Measurements from ENCODE around the gene GMIP. TPM values are rescaled to one million over a fixed set of nuclear protein-coding genes. Genes with fewer than 3 reads are reported as not detected.

The GMIP gene
- total and polyA plus RNA-seq, 2 of the 13 experiments (the other 11 are each of a cell fraction or from before 2014, with no cell fraction given) = 1.5 to 1.8 TPM

- TF ChIP-seq, protein P1, sequence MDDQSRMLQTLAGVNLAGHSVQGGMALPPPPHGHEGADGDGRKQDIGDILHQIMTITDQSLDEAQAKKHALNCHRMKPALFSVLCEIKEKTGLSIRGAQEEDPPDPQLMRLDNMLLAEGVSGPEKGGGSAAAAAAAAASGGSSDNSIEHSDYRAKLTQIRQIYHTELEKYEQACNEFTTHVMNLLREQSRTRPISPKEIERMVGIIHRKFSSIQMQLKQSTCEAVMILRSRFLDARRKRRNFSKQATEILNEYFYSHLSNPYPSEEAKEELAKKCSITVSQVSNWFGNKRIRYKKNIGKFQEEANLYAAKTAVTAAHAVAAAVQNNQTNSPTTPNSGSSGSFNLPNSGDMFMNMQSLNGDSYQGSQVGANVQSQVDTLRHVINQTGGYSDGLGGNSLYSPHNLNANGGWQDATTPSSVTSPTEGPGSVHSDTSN (CRISPR knock-in tag; IDR thresholded peaks at IDR 0.05; ENCODE audit: borderline replicate concordance) = no peak
- TF ChIP-seq ZNF547 (CRISPR knock-in tag; IDR thresholded peaks at IDR 0.05) = no peak
- TF ChIP-seq ASH2L (IDR thresholded peaks at IDR 0.05; ENCODE audit: insufficient read length, low read depth, low read length) = peak; percentile 87
- TF ChIP-seq ZNF44 (CRISPR knock-in tag; IDR thresholded peaks at IDR 0.05) = no peak
- TF ChIP-seq, protein P2, sequence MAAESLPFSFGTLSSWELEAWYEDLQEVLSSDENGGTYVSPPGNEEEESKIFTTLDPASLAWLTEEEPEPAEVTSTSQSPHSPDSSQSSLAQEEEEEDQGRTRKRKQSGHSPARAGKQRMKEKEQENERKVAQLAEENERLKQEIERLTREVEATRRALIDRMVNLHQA (CRISPR knock-in tag; IDR thresholded peaks at IDR 0.05) = no peak
- no peak for TF ChIP-seq ZNF557 (CRISPR knock-in tag; IDR thresholded peaks at IDR 0.05)
- TF ChIP-seq THYN1 (CRISPR knock-in tag; IDR thresholded peaks at IDR 0.05; ENCODE audit: borderline replicate concordance, low read depth) = no peak
- no peak for TF ChIP-seq ZBTB7A (CRISPR knock-in tag; IDR thresholded peaks at IDR 0.05)
- peak; percentile 43; the same call in 1 of the 2 replicates for TF ChIP-seq CREB1 (IDR thresholded peaks at IDR 0.05)
- TF ChIP-seq CREB1 (CRISPR knock-in tag; IDR thresholded peaks at IDR 0.05) = peak; percentile 57; the same call in 1 of the 2 replicates
- TF ChIP-seq, protein P3, sequence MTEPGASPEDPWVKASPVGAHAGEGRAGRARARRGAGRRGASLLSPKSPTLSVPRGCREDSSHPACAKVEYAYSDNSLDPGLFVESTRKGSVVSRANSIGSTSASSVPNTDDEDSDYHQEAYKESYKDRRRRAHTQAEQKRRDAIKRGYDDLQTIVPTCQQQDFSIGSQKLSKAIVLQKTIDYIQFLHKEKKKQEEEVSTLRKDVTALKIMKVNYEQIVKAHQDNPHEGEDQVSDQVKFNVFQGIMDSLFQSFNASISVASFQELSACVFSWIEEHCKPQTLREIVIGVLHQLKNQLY (CRISPR knock-in tag; IDR thresholded peaks at IDR 0.05) = no peak
- no peak; the same call in 1 of the 2 replicates for TF ChIP-seq ATF7-NPFF (CRISPR knock-in tag; IDR thresholded peaks at IDR 0.05; ENCODE audit: low read depth)
- no peak for TF ChIP-seq IKZF4 (CRISPR knock-in tag; IDR thresholded peaks at IDR 0.05; ENCODE audit: borderline replicate concordance, low read depth, not compliant biosample characterization)
- TF ChIP-seq, protein P4, sequence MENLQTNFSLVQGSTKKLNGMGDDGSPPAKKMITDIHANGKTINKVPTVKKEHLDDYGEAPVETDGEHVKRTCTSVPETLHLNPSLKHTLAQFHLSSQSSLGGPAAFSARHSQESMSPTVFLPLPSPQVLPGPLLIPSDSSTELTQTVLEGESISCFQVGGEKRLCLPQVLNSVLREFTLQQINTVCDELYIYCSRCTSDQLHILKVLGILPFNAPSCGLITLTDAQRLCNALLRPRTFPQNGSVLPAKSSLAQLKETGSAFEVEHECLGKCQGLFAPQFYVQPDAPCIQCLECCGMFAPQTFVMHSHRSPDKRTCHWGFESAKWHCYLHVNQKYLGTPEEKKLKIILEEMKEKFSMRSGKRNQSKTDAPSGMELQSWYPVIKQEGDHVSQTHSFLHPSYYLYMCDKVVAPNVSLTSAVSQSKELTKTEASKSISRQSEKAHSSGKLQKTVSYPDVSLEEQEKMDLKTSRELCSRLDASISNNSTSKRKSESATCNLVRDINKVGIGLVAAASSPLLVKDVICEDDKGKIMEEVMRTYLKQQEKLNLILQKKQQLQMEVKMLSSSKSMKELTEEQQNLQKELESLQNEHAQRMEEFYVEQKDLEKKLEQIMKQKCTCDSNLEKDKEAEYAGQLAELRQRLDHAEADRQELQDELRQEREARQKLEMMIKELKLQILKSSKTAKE (CRISPR knock-in tag; IDR thresholded peaks at IDR 0.05; ENCODE audit: borderline replicate concordance) = no peak
- no peak for TF ChIP-seq SOX6 (IDR thresholded peaks at IDR 0.05)
- no peak; the same call in 1 of the 2 replicates for TF ChIP-seq SOX6 (CRISPR knock-in tag; IDR thresholded peaks at IDR 0.05)
- TF ChIP-seq, protein P5, sequence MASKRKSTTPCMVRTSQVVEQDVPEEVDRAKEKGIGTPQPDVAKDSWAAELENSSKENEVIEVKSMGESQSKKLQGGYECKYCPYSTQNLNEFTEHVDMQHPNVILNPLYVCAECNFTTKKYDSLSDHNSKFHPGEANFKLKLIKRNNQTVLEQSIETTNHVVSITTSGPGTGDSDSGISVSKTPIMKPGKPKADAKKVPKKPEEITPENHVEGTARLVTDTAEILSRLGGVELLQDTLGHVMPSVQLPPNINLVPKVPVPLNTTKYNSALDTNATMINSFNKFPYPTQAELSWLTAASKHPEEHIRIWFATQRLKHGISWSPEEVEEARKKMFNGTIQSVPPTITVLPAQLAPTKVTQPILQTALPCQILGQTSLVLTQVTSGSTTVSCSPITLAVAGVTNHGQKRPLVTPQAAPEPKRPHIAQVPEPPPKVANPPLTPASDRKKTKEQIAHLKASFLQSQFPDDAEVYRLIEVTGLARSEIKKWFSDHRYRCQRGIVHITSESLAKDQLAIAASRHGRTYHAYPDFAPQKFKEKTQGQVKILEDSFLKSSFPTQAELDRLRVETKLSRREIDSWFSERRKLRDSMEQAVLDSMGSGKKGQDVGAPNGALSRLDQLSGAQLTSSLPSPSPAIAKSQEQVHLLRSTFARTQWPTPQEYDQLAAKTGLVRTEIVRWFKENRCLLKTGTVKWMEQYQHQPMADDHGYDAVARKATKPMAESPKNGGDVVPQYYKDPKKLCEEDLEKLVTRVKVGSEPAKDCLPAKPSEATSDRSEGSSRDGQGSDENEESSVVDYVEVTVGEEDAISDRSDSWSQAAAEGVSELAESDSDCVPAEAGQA (IDR thresholded peaks at IDR 0.05; ENCODE audit: low read depth) = peak; percentile 94
- TF ChIP-seq, protein P5 (CRISPR knock-in tag; IDR thresholded peaks at IDR 0.05; ENCODE audit: borderline replicate concordance) = 0 out of 2 replicates have a peak, but pooled peaks have one; percentile 11
- no peak for TF ChIP-seq ADNP (CRISPR knock-in tag; IDR thresholded peaks at IDR 0.05)
Measured at GRCh38 chr19:19663256-19664120, 20.0 kb upstream of the GMIP start, which contains the start of gene ATP13A1 (continued).

Measured in HepG2 (cell line).